GF-D8 (cell line): Measurements from ENCODE around the gene EFL1.

Experiments
- DNase-seq: peaks from one replicate; lab custom pipeline; 2025; lab: John Stamatoyannopoulos, UW

The EFL1 gene

GRCh38 chr15:82122746-82123400 is 139.7 kb downstream of the EFL1 start:
- DNase-seq: no peak

GRCh38 chr15:82118040-82118439 is 144.5 kb downstream of the EFL1 start:
- no peak for DNase-seq

- DNase-seq: no peak
Observed at GRCh38 chr15:82117296-82117695, 145.2 kb downstream of the EFL1 start.

- DNase-seq: no peak
Observed at GRCh38 chr15:82114660-82115059, 147.9 kb downstream of the EFL1 start.

- no peak for DNase-seq
Observed at GRCh38 chr15:82113106-82113715, 149.3 kb downstream of the EFL1 start.

- DNase-seq: no peak
Observed at GRCh38 chr15:82111918-82112317, 150.6 kb downstream of the EFL1 start.

- no peak for DNase-seq
Observed at GRCh38 chr15:82110144-82110543, 152.4 kb downstream of the EFL1 start.

GRCh38 chr15:82108489-82109078 is 153.9 kb downstream of the EFL1 start:
- DNase-seq: no peak

GRCh38 chr15:82106679-82107078 is 155.9 kb downstream of the EFL1 start:
- no peak for DNase-seq

GRCh38 chr15:82105451-82106215 is 156.9 kb downstream of the EFL1 start:
- DNase-seq: no peak

- DNase-seq: no peak
Observed at GRCh38 chr15:82103468-82103867, 159.1 kb downstream of the EFL1 start.

GRCh38 chr15:82100111-82100929 is 162.2 kb downstream of the EFL1 start:
- DNase-seq: no peak

GRCh38 chr15:82098674-82099073 is 163.9 kb downstream of the EFL1 start:
- no peak for DNase-seq

- DNase-seq: no peak
Observed at GRCh38 chr15:82095803-82096202, 166.7 kb downstream of the EFL1 start.

- DNase-seq: no peak
Observed at GRCh38 chr15:82093774-82094211, 168.7 kb downstream of the EFL1 start.

GRCh38 chr15:82093325-82093724 is 169.2 kb downstream of the EFL1 start:
- DNase-seq: no peak

- no peak for DNase-seq
Observed at GRCh38 chr15:82091636-82092140, 170.8 kb downstream of the EFL1 start.

GRCh38 chr15:82086243-82086995 is 176.1 kb downstream of the EFL1 start:
- no peak for DNase-seq

GRCh38 chr15:82081914-82082762 is 180.4 kb downstream of the EFL1 start:
- DNase-seq: no peak

- no peak for DNase-seq
Observed at GRCh38 chr15:82080774-82081173, 181.8 kb downstream of the EFL1 start.
